Regular cardiac myocyte (primary cell): ENCODE measurements around the gene DUOXA1. TPM values are rescaled to one million over a fixed set of nuclear protein-coding genes. Genes with fewer than 3 reads are reported as not detected.

ENCODE experiments used
- total RNA-seq: library from RNA; depleted of rRNA; stranded (reverse); fragments of >200 nt; gene quantifications from 2 replicates; pipeline ENCODE4 v1.2.3, GENCODE V29; 2014

DUOXA1 gene, protein sequence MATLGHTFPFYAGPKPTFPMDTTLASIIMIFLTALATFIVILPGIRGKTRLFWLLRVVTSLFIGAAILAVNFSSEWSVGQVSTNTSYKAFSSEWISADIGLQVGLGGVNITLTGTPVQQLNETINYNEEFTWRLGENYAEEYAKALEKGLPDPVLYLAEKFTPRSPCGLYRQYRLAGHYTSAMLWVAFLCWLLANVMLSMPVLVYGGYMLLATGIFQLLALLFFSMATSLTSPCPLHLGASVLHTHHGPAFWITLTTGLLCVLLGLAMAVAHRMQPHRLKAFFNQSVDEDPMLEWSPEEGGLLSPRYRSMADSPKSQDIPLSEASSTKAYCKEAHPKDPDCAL
- 0.56 TPM in 1 of 2 replicates, not detected in the other for total RNA-seq

DNA sequence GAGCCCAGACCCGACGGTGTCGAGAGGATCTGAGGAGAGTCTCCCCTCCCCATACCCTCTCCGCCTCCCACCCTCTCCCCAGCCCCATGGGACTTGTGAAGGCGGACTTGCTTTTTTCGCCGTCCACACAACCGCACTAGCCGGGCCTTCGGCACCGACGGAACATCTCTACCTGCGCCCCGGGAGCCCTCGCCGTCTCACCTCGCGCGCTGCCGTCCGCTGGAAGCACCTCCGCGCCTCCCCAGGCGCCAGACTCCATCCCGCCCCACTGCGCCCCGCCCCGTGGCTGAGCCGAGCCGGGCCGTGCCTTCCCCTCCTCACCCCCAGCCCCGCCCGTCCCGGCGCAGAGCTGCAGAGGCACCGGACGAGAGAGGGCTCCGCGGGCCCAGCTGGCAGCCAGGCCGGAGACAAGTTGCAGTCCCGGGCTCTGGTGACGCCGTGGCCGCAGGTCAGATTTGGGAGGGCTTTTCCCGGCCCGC lies at the start of gene DUOXA1, which contains the start of gene DUOX1:
DUOXA1 (minus strand) TSS at position 229 of the 479 bp plus-strand sequence. CDS start 6,865 bp downstream, outside the sequence.
DUOX1 (plus strand) TSS at position 344 of the 479 bp plus-strand sequence. CDS start 1,973 bp downstream, outside the sequence.

DNA sequence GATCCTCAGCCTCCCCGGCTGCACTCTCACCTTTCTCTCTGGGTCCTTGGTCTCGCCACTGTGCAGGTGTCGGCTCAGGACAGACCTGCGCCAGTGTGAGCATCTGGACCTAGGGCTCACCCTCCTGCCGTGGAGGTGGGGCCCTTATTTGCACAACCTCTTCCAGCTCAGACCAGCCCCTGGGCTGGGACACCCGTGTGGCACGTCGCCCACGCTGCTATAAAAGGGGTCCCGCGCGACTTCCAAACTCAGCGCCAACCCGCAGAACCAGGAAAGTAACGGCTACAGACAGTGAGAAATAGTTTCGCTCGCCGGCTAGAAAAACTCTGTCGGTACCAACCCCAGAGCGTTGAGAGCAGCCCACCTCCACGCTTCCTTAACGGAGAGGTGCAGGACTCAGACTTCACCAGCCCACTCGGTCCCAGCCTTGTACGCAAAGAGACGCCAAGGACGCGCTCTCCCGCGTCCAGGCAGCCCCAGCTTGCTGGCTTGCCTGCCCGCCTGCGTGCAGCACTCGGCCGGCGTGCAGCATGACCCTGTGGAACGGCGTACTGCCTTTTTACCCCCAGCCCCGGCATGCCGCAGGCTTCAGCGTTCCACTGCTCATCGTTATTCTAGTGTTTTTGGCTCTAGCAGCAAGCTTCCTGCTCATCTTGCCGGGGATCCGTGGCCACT lies 15.5 kb downstream of the DUOXA1 start, which contains the start of the genes DUOX2 and DUOXA2:
DUOX2 (minus strand) TSS at position 97 of the 675 bp plus-strand sequence. CDS start 761 bp downstream, outside the sequence.
DUOXA2 (plus strand) TSS at position 251 of the 675 bp plus-strand sequence; CDS start at position 531, 280 bp downstream.

Other genes with a start within 250 kb of the DUOXA1 start
- not detected in 2 replicates for gene TERB2, start 173.2 kb downstream of the DUOXA1 start, total RNA-seq
- gene SORD, start 106.7 kb downstream of the DUOXA1 start, total RNA-seq: 4.8 and 17.6 TPM in 2 replicates
- under 0.01 TPM in 1 of 2 replicates, not detected in the other for gene DUOX2, start 15.7 kb downstream of the DUOXA1 start, total RNA-seq
- gene DUOXA2, start 15.6 kb downstream of the DUOXA1 start, total RNA-seq: not detected in 2 replicates
- under 0.01 TPM in 2 replicates for gene DUOX1, start 115 bp upstream of the DUOXA1 start, total RNA-seq
- gene SHF, start 58.1 kb upstream of the DUOXA1 start, total RNA-seq: 0.58 and 3.1 TPM in 2 replicates
- under 0.01 TPM in 1 of 2 replicates, not detected in the other for gene SLC28A2, start 122.4 kb upstream of the DUOXA1 start, total RNA-seq
- 0.19 and 0.56 TPM in 2 replicates for gene GATM, start 248.7 kb upstream of the DUOXA1 start, total RNA-seq